ENCODE measurements around the gene CDRT4.

- no peak for TF ChIP-seq CTCF (IDR thresholded peaks at IDR 0.05)
- TF ChIP-seq POLR2A (IDR thresholded peaks at IDR 0.05), result no peak
These were observed 41.7 kb upstream of the CDRT4 start for GRCh38 chr17:15509095-15509494.
